GM12874 (cell line): Measurements from ENCODE around the gene TMEM236.

Source experiments
- CTCF ChIP-seq: IDR thresholded peaks from 2 replicates; pipeline ENCODE4 v1.5.1; 2011; ENCODE audit warnings: low read depth, mild to moderate bottlenecking, control low read depth, low read length, moderate library complexity; ENCODE audit not compliant: insufficient read depth

The TMEM236 gene

GRCh38 chr10:17802976-17803375 is 51.0 kb downstream of the TMEM236 start:
- TF ChIP-seq CTCF = no peak

GRCh38 chr10:17805330-17805729 is 53.3 kb downstream of the TMEM236 start:
- TF ChIP-seq CTCF = no peak

GRCh38 chr10:17805921-17806577 is 54.0 kb downstream of the TMEM236 start:
- peak; percentile 55 for TF ChIP-seq CTCF

- TF ChIP-seq CTCF = no peak
Measured at GRCh38 chr10:17808971-17809841, 57.2 kb downstream of the TMEM236 start, which contains the start of gene MRC1. Gene MRC1 (plus strand): TSS chr10:17809348. CDS start chr10:17809466, 118 bp downstream.

- no peak for TF ChIP-seq CTCF
Measured at GRCh38 chr10:17811146-17811865, 59.3 kb downstream of the TMEM236 start.

- no peak for TF ChIP-seq CTCF
Measured at GRCh38 chr10:17814973-17815372, 63.0 kb downstream of the TMEM236 start.

GRCh38 chr10:17816199-17816598 is 64.2 kb downstream of the TMEM236 start:
- TF ChIP-seq CTCF = no peak
